Hepatocyte (in vitro differentiated cells): ENCODE data around the gene NAA15.

ENCODE experiments used
- EZH2 ChIP-seq: fragments of 200-600 bp; sonication (generic); IDR thresholded peaks from 2 replicates; pipeline ENCODE4 v1.6.1; 2016; ENCODE audit warnings: antibody characterized with exemption, mild to moderate bottlenecking, borderline replicate concordance
- EZH2phosphoT487 ChIP-seq: fragments of 200-600 bp; sonication (generic); IDR thresholded peaks from one replicate; pipeline ENCODE4 v1.6.1; 2018; ENCODE audit warnings: antibody characterized with exemption, mild to moderate bottlenecking, low read depth, moderate library complexity; ENCODE audit not compliant: unreplicated experiment, severe bottlenecking
- TF ChIP-seq, protein P1 (sequence below): fragments of 200-600 bp; sonication (generic); IDR thresholded peaks from 2 replicates; pipeline ENCODE4 v1.5.1; 2016; ENCODE audit warnings: antibody characterized with exemption, mild to moderate bottlenecking; ENCODE audit not compliant: poor library complexity

DNA sequence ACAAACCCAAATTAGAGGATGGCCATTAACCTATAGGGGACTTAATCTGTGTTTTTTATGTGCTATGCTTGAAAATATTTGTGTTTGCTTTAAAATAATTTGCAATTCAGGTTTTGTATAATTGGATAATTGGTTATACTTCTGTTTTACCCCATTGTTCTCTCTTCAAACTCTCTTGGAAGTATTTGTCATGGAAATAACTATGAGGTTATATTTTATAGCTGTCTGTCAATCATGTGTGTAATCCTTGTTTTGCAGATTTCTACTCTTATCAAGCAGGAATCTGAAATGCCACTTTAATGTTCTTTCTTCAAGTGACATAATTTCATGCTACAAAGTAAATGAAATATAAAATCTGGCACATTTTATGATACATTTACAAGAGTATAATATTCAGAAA is 16.3 kb downstream of the NAA15 start:
- TF ChIP-seq, protein P1, sequence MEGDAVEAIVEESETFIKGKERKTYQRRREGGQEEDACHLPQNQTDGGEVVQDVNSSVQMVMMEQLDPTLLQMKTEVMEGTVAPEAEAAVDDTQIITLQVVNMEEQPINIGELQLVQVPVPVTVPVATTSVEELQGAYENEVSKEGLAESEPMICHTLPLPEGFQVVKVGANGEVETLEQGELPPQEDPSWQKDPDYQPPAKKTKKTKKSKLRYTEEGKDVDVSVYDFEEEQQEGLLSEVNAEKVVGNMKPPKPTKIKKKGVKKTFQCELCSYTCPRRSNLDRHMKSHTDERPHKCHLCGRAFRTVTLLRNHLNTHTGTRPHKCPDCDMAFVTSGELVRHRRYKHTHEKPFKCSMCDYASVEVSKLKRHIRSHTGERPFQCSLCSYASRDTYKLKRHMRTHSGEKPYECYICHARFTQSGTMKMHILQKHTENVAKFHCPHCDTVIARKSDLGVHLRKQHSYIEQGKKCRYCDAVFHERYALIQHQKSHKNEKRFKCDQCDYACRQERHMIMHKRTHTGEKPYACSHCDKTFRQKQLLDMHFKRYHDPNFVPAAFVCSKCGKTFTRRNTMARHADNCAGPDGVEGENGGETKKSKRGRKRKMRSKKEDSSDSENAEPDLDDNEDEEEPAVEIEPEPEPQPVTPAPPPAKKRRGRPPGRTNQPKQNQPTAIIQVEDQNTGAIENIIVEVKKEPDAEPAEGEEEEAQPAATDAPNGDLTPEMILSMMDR = no peak
- TF ChIP-seq EZH2 (no peak), EZH2phosphoT487 (no peak)
